Pancreas (tissue), 10 donors: ENCODE data around the gene PLEKHA4. TPM values are rescaled to one million over a fixed set of nuclear protein-coding genes. Genes with fewer than 3 reads are reported as not detected.
"Not testable (repeated sequence)": the region's sequence is repeated elsewhere in the genome, so short reads cannot be mapped to it uniquely, and the experiment has no call there.

ENCODE experiments used
- ATAC-seq, 4 donors: fragments of 200-7000 bp; cut with Tn5 transposase; one replicate each; pipeline versions ENCODE4 v1.8.0 to v1.9.1; 2020; ENCODE audit warnings: mild to moderate bottlenecking in 4 of 4, moderate library complexity in 4 of 4
- DNase-seq, 6 donors: peaks; one replicate each; pipeline ENCODE4 v3.0.0-alpha.2; 2020
- FAIRE-seq: peaks from 2 replicates; lab custom pipeline; 2012; peaks lifted over from hg19 to GRCh38; lab: Jason Lieb, UNC
- H3K27ac ChIP-seq, 4 donors: fragments of 200-600 bp; sonication (generic); 1 replicate in 3 of 4; 2 replicates in 1 of 4; pipeline versions ENCODE4 v1.5.0 to v1.8.0; 2020
- H3K27me3 ChIP-seq, 4 donors: fragments of 200-600 bp; one replicate each; pipeline ENCODE4 v1.8.0; 2021
- H3K36me3 ChIP-seq, 3 donors: fragments of 200-600 bp; sonication (generic) in 1 of 3; one replicate each; pipeline versions ENCODE4 v1.5.0 to v1.8.0; 2020 to 2021
- H3K4me1 ChIP-seq, 3 donors: fragments of 200-600 bp; one replicate each; pipeline ENCODE4 v1.8.0; 2021
- H3K4me3 ChIP-seq, 4 donors: fragments of 200-600 bp; sonication (generic) in 2 of 4; one replicate each; pipeline versions ENCODE4 v1.5.0 to v1.8.0; 2020 to 2021
- H3K9me3 ChIP-seq, 4 donors: fragments of 200-600 bp; one replicate each; pipeline ENCODE4 v1.8.0; 2021
- WGBS, 2 donors: extraction: QIAGEN DNeasy Blood & Tissue Kit; methylation state at CpG; one replicate each; pipeline ENCODE4 v1.1.7; 2013; 5-methylcytosine and 5-hydroxymethylcytosine counted together
- intact Hi-C, 3 donors: fragments of 100-400 bp; cut with DNase I; formaldehyde crosslinking; loops; one replicate each; pipeline versions ENCODE4 v1.11.1 to v1.14.2; 2022
- polyA plus RNA-seq, 2 donors: library from polyadenylated mRNA; stranded (reverse); fragments of 200-250 nt; gene quantifications; one replicate each; pipeline ENCODE4 v1.2.3, GENCODE V29; 2013
- total RNA-seq, 6 donors: library from RNA; stranded (reverse); fragmentation: NEBNext Ultra II Directional in 4 of 6; extraction: Animal tissue kit (Norgen Biotek cat#: 25700) in 4 of 6; gene quantifications; one replicate each; pipeline versions ENCODE4 v1.2.1 to v1.2.4, GENCODE V29; 2021 to 2023
- TF ChIP-seq, protein P1 (sequence below), 4 donors: fragments of 200-600 bp; sonication (generic) in 3 of 4; IDR thresholded peaks; one replicate each; pipeline versions ENCODE4 v1.5.0 to v1.8.0; 2021; ENCODE audit warnings: antibody characterized with exemption in 4 of 4
- donor health status: healthy with polysubstance abuse.
- donor health status: DM: no; HTN: no; CAD: no; lungs with moderate emphysema.
- donor health status: DM: no; HTN: no; CAD: no.
- donor health status: control.
- donor health status: control.
- donor health status: Bipolar disorder and iron deficiency.
- donor health status: DM: yes; HTN: yes; CAD: no.
- donor health status: DM: no; HTN: no; CAD: no.
- donor health status: DM: no; HTN: no; CAD: no.
- donor health status: DM: yes; HTN: yes; CAD: no.

The PLEKHA4 gene
- total and polyA plus RNA-seq, 8 donors, result 5.9 to 28.3 (median 12.2) TPM

GRCh38 chr19:48913114-48913889 is 44.9 kb upstream of the PLEKHA4 start:
- DNase-seq, result no peak
- peak in 2 of 4 donors; percentile 46 to 48 for ATAC-seq
- no peak overlapping the region for H3K27ac ChIP-seq
- FAIRE-seq, result no peak
- WGBS, 2 donors, result 88 to 92% methylated on average over 9 of the region's 9 CpGs
- H3K4me1 ChIP-seq, result no peaks in the 10 kb centered on the region
- TF ChIP-seq, protein P1, sequence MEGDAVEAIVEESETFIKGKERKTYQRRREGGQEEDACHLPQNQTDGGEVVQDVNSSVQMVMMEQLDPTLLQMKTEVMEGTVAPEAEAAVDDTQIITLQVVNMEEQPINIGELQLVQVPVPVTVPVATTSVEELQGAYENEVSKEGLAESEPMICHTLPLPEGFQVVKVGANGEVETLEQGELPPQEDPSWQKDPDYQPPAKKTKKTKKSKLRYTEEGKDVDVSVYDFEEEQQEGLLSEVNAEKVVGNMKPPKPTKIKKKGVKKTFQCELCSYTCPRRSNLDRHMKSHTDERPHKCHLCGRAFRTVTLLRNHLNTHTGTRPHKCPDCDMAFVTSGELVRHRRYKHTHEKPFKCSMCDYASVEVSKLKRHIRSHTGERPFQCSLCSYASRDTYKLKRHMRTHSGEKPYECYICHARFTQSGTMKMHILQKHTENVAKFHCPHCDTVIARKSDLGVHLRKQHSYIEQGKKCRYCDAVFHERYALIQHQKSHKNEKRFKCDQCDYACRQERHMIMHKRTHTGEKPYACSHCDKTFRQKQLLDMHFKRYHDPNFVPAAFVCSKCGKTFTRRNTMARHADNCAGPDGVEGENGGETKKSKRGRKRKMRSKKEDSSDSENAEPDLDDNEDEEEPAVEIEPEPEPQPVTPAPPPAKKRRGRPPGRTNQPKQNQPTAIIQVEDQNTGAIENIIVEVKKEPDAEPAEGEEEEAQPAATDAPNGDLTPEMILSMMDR (IDR thresholded peaks at IDR 0.05), result no peak
- no peaks in the 10 kb centered on the region for H3K9me3 ChIP-seq
- intact Hi-C loops, result no loop called here
- no peak overlapping the region for H3K4me3 ChIP-seq
- no peaks in the 10 kb centered on the region for H3K27me3 ChIP-seq
- H3K36me3 ChIP-seq, result peaks cover 0 to 25% (median 16%) of the 10 kb centered on the region in 3 donors

GRCh38 chr19:48910803-48911202 is 42.4 kb upstream of the PLEKHA4 start:
- Histone ChIP-seq H3K4me1 (no peaks in the 10 kb centered on the region), H3K9me3 (no peaks in the 10 kb centered on the region), H3K4me3 (no peak overlapping the region), H3K27me3 (no peaks in the 10 kb centered on the region), H3K36me3 (peaks cover 0 to 25% (median 16%) of the 10 kb centered on the region in 3 donors), H3K27ac (no peak overlapping the region)
- FAIRE-seq (no peak), ATAC-seq (no peak), DNase-seq (no peak)
- intact Hi-C loops, result no loop called here
- 85 to 97% methylated on average over 2 of the region's 2 CpGs for WGBS, 2 donors
- TF ChIP-seq, protein P1 (IDR thresholded peaks at IDR 0.05), result no peak

GRCh38 chr19:48909424-48910077 is 41.1 kb upstream of the PLEKHA4 start:
- ATAC-seq, FAIRE-seq, H3K4me1 ChIP-seq, H3K27ac ChIP-seq, intact Hi-C loops, H3K27me3 ChIP-seq, DNase-seq, H3K4me3 ChIP-seq, H3K9me3 ChIP-seq: not testable (repeated sequence)
- WGBS, 2 donors, result 94 to 98% methylated on average over 11 of the region's 11 CpGs
- peaks cover 0 to 25% (median 25%) of the 10 kb centered on the region in 3 donors for H3K36me3 ChIP-seq

DNA sequence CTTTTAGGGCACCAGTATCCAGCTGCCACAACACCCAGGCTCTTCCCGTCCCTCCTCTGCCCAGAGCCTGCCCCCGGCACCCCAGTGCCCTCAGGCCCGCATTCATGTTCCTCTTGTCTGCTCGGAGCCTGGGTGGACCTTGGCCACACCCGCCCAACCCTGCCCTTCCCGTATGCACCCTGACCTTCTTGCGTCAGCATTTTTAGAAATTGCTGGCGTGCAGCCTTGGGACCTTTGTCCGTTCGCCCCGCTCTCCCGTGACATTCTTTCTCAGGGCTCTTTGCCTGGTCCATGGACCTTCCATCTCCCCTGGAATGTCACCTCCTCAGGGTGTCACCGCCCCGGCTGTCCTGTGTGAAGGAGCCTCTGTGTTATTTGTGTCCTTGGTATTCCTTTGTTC is 39.3 kb upstream of the PLEKHA4 start:
- FAIRE-seq, result no peak
- 90 to 91% methylated on average over 14 of the region's 14 CpGs for WGBS, 2 donors
- H3K4me1 ChIP-seq, result no peaks in the 10 kb centered on the region
- ATAC-seq, result peak in 2 of 4 donors; percentile 35 to 52
- no peak for DNase-seq
- no peaks in the 10 kb centered on the region for H3K27me3 ChIP-seq
- no peaks in the 10 kb centered on the region for H3K9me3 ChIP-seq
- no peak overlapping the region for H3K27ac ChIP-seq
- intact Hi-C loops, result no loop called here
- TF ChIP-seq, protein P1 (IDR thresholded peaks at IDR 0.05), result no peak
- H3K36me3 ChIP-seq, result peaks cover 0 to 25% (median 22%) of the 10 kb centered on the region in 3 donors
- H3K4me3 ChIP-seq, result no peak overlapping the region

DNA sequence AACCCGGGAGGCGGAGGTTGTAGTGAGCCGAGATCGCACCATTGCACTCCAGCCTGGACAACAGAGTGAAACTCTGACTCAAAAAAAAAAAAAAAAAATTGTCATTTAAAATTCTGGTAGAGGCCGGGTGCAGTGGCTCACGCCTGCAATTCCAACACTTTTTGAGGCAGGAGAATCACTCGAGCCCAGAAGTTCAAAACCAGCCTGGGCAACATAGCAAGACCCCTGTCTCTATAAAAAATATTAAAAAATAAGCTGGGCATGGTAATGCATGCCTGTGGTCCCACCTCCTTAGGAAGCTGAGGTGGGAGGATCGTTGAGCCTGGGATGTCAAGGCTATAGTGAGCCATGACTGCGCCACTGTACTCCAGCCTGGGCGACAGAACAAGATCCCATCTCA is 37.9 kb upstream of the PLEKHA4 start:
- peaks cover 0 to 19% (median 15%) of the 10 kb centered on the region in 3 donors for H3K36me3 ChIP-seq

More for the DNA sequence above, 37.9 kb upstream of the PLEKHA4 start:
- WGBS, 2 donors, result 95 to 97% methylated on average over 10 of the region's 10 CpGs
- FAIRE-seq (no peak), ATAC-seq (no peak), DNase-seq (no peak)
- TF ChIP-seq, protein P1 (IDR thresholded peaks at IDR 0.05), result no peak
- no peak overlapping the region for H3K27ac ChIP-seq
- no peaks in the 10 kb centered on the region for H3K27me3 ChIP-seq
- no peak overlapping the region for H3K4me3 ChIP-seq
- peaks cover 0 to 6% (median 4%) of the 10 kb centered on the region in 3 donors for H3K4me1 ChIP-seq
- H3K9me3 ChIP-seq, result no peaks in the 10 kb centered on the region
- intact Hi-C loops, result no loop called here
